Urothelium cell line (cell line): Measurements from ENCODE around the gene CCDC192.
A peak's percentile ranks its signal among the peaks of the same experiment; 100 is the strongest.

Experiments used
- DNase-seq: peaks from one replicate; pipeline ENCODE4 v3.0.0; 2011; ENCODE audit warnings: low spot score, mixed read lengths
- FAIRE-seq: peaks from 2 replicates; lab custom pipeline; 2011; peaks lifted over from hg19 to GRCh38; lab: Jason Lieb, UNC

Gene CCDC192

GRCh38 chr5:127942246-127943060 lies 239.3 kb downstream of the CCDC192 start:
- FAIRE-seq (no peak), DNase-seq (peak; percentile 25)

GRCh38 chr5:127943061-127943371 lies 239.8 kb downstream of the CCDC192 start:
- DNase-seq (no peak), FAIRE-seq (no peak)

GRCh38 chr5:127944125-127944524 lies 240.9 kb downstream of the CCDC192 start:
- FAIRE-seq (no peak), DNase-seq (no peak)

DNA sequence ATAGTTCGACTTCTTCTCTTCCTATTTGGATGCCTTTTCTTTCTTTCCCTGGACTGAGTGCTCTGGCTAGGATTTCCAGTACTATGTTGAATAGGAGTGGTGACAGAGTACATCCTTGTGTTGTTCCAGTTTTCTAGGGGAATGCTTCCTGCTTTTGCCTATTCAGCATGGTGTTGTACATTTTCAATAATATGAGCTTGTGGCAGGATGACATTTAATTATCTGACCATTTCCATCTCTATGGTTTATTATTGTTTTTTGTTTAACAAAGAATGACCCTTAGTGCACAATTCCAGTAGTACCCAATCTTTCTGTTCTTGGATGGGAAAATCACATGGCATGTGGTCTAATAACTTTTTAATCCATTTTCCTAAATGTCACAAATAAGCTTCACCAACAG lies 244.8 kb downstream of the CCDC192 start:
- DNase-seq (no peak), FAIRE-seq (no peak)

- no peak for DNase-seq
- no peak for FAIRE-seq
Observed at GRCh38 chr5:127950707-127951391, 247.7 kb downstream of the CCDC192 start.

DNA sequence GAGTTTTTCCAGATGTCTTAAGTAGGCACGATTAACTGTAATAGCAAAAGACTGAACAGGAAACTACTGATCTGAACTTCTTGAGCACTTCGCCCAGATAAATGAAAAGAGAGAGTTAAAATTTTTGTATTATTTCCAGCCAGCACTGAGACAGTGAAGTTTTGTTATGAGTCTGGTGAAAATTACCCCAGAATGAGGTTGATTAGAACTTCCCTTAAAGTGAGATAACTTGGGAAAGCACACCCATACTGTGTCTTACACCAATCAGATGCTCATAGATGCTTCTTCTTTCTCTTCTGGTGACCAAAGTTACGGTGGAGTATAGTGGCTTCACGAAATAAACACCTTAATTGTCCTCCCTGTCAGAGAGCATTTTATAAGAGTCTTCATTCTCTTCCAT lies 248.6 kb downstream of the CCDC192 start:
- DNase-seq (no peak), FAIRE-seq (no peak)

GRCh38 chr5:127957183-127957582 lies 254.0 kb downstream of the CCDC192 start:
- DNase-seq, result peak; percentile 60

DNA sequence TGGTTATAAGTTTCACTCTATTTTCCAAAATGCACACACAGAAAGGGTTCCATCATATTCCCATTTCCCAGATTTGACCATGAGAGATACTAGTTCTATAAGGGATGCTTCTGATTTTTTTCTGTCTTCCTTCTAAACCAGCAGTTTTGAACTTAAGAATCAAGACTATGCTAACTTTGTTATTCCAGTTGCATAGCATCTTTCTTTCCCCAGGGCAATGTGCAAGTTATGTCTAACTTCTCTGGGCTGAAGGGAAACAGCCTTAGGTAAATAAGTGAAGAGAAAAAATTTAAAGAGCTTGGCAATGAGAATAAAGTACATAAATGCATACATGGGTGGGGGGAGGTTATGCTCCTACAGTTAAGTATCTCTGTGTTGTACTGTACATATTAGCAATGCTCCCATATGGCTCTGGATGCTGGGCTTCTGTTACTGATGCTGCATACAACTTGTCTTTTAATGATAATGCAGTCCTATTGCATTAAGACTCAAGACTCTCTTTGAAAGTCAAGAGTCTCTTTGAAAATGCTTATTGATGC lies 254.6 kb downstream of the CCDC192 start:
- DNase-seq, result no peak
- FAIRE-seq, result no peak

More at GRCh38 chr5:127957183-127957582, 254.0 kb downstream of the CCDC192 start:
- peak; percentile 62 for FAIRE-seq

DNA sequence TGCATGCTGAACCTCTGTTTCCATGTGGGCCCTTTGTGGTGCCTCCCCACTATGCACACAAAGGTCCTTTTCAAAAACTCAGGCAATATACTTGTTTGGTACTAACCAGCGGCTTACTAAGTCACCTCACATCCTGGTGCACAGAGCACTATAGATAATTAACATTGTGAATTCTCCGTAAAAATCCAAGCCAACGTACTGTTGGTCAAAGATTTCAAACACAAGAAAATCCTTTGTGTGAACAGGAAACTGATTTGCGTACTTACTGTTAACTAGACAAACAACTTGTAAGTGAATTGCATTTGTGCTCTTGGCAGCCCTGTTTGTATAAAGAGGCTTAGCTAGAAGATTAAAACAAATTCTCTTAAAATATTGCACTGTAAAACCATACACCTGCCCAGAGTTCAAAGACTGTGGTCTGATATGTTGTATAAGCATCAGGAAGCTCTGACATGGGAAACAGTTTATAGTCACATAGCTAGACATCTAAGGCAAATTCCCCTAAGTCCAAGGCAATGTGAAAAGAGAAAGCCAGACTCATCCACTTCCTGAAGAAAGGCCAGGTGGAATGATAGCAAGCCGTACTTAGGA lies 255.3 kb downstream of the CCDC192 start:
- DNase-seq (no peak), FAIRE-seq (no peak)

- FAIRE-seq, result no peak
- peak; percentile 76 for DNase-seq
Observed at GRCh38 chr5:127959152-127959764, 256.1 kb downstream of the CCDC192 start.

DNA sequence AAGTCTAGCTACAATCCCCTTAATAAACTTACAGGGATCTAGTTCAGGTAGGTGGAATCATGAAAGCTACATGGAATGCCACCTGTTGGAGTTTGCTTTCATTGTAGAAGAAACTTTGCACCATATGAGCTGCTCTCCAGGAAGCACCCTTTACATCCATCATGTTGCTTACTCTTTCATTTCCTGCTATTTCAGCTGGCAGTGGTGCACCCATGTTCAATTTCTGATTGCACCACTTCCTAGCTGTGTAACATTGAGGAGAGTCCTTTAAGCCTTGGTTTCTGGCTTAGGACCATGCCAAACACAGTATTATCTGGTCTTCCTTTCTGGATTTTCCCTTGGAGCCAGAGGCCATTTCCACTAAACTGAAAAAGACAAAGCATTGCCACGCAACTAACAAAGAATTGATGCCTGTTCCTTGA lies 257.1 kb downstream of the CCDC192 start:
- no peak for FAIRE-seq
- DNase-seq, result no peak

GRCh38 chr5:127961006-127961762 lies 258.0 kb downstream of the CCDC192 start:
- no peak for FAIRE-seq
- no peak for DNase-seq

GRCh38 chr5:127961763-127962145 lies 258.6 kb downstream of the CCDC192 start:
- FAIRE-seq (no peak), DNase-seq (no peak)

DNA sequence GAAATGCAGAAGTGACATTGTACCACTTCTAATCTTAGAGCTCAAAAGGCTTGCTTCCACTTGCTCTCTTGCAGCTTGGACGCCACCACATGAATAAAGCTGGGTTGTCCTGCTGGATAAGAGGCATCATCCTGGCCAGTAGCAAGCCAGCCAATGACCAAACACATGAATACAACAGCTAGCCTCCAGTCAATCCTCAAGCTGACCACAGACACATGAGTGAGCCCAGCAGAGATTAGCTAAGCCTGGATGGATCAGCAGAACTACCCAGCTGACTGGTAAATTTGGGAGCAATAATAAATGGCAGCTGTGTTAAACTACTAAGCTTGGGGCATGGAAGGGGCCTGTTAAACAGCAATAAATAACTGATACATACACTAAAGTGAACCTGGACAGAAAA lies 259.3 kb downstream of the CCDC192 start:
- FAIRE-seq (no peak), DNase-seq (no peak)

GRCh38 chr5:127963233-127963632 lies 260.0 kb downstream of the CCDC192 start:
- FAIRE-seq (no peak), DNase-seq (no peak)

DNA sequence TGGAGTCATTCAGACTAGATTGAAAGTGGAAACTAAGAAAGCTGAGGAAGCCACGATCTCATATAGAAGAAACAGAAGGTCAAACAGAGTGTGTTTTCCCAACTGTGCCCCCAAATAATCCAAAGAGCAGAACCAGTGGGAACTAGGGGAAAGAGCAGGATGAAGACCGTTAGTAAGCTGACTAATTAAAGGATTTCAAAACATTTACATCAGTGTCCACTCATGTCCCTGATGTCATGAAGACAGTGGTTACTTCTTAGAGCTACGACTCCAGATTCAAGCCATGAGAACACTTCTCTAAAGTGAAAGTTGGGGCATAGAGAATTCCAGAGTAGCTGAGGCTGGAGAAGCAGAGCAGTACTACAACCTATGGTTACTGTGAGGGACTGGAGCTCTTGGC lies 260.7 kb downstream of the CCDC192 start:
- no peak for FAIRE-seq
- no peak for DNase-seq

- FAIRE-seq (no peak), DNase-seq (no peak)
Observed at GRCh38 chr5:127967323-127967982, 264.3 kb downstream of the CCDC192 start.

GRCh38 chr5:127967983-127968592 lies 264.9 kb downstream of the CCDC192 start:
- DNase-seq, result no peak
- no peak for FAIRE-seq

GRCh38 chr5:127969002-127969401 lies 265.8 kb downstream of the CCDC192 start:
- DNase-seq (no peak), FAIRE-seq (no peak)

DNA sequence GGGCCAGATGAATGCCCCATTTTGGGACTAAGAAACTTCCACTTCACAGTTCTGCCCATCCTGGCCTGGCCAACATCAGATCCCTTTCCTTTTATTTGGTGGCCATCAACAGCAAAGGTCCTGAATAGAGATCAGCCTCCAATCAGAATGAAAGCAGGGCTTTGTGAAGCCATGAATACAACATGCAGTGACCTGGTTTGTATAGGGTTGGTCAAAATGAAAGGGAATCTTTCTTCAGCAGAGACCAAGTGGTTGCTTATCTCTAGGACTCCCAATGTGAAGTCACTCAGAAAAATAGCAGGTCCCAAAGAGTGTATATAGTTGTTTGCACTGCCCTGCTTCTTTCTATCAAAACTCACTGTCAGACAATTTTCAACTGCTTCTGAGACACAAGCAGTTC lies 266.5 kb downstream of the CCDC192 start:
- DNase-seq (no peak), FAIRE-seq (no peak)
